HEK293 (cell line): Measurements from ENCODE around the gene LARP6.

Experiments used
- CTCF ChIA-PET: fragments of 350-600 bp; formaldehyde crosslinking; extraction: SDS; loops from one replicate; lab custom pipeline; 2021; ENCODE audit warnings: antibody characterized with exemption; lab: Yijun Ruan, JAX
- POLR2A ChIA-PET: fragments of 300-600 bp; formaldehyde crosslinking; extraction: SDS; loops from one replicate; lab custom pipeline; 2020; ENCODE audit warnings: antibody characterized with exemption, inconsistent platforms; lab: Yijun Ruan, JAX
- H3K27ac ChIP-seq: fragments of 200-500 bp; sonication (Bioruptor generic); 2 replicates; pipeline ENCODE4 v1.5.1; 2014; ENCODE audit warnings: low read depth, low read length, control low read depth, inconsistent platforms; ENCODE audit errors: extremely low read depth
- H3K36me3 ChIP-seq, 2 experiments: fragments of 200-500 bp in 1 of 2; sonication (Bioruptor generic) in 1 of 2; 1 replicate in 1 of 2; 2 replicates in 1 of 2; pipeline ENCODE4 v1.5.1; 2014 to 2017; ENCODE audit warnings: inconsistent platforms in 2 of 2, low read length in 2 of 2; ENCODE audit not compliant: control insufficient read depth in 2 of 2, insufficient read depth in 1 of 2
- H3K4me1 ChIP-seq: fragments of 200-500 bp; sonication (Bioruptor generic); 2 replicates; pipeline ENCODE4 v1.5.1; 2014; ENCODE audit warnings: mild to moderate bottlenecking, low read length, inconsistent platforms; ENCODE audit not compliant: control insufficient read depth, insufficient read depth
- H3K4me3 ChIP-seq: 2 replicates; pipeline ENCODE4 v1.5.1; 2011; ENCODE audit warnings: low read depth, mild to moderate bottlenecking, control low read depth, low read length, moderate library complexity
- H3K9me3 ChIP-seq: fragments of 200-500 bp; sonication (Bioruptor generic); 2 replicates; pipeline ENCODE4 v1.5.1; 2014; ENCODE audit warnings: low read depth, low read length, inconsistent platforms; ENCODE audit not compliant: control insufficient read depth, insufficient read depth
- GFI1B ChIP-seq: fragments of 450-650 bp; formaldehyde crosslinking; IDR thresholded peaks from 2 replicates; pipeline ENCODE4 v1.5.1; 2016; ENCODE audit warnings: missing biosample characterization, missing genetic modification characterization
- GLI2 ChIP-seq: fragments of 450-650 bp; formaldehyde crosslinking; IDR thresholded peaks from 2 replicates; pipeline ENCODE4; 2017; ENCODE audit warnings: missing biosample characterization, missing genetic modification characterization, low read depth, borderline replicate concordance
- HOXA7 ChIP-seq: sonication (generic); formaldehyde crosslinking; IDR thresholded peaks from 2 replicates; pipeline ENCODE4 v1.8.1; 2022; ENCODE audit warnings: missing genetic modification reagents, borderline replicate concordance
- PRDM10 ChIP-seq: fragments of 450-650 bp; formaldehyde crosslinking; IDR thresholded peaks from 2 replicates; pipeline ENCODE4 v1.5.1; 2016; ENCODE audit warnings: missing biosample characterization, missing genetic modification characterization
- PRDM4 ChIP-seq: fragments of 450-650 bp; formaldehyde crosslinking; IDR thresholded peaks from 2 replicates; pipeline ENCODE4 v1.5.1; 2017; ENCODE audit warnings: missing biosample characterization, missing genetic modification characterization
- SCRT2 ChIP-seq: fragments of 450-650 bp; formaldehyde crosslinking; IDR thresholded peaks from 2 replicates; pipeline ENCODE4 v1.5.1; 2016; ENCODE audit warnings: missing biosample characterization, missing genetic modification characterization
- ZBTB1 ChIP-seq: fragments of 450-650 bp; formaldehyde crosslinking; IDR thresholded peaks from 2 replicates; pipeline ENCODE4 v1.5.1; 2016; ENCODE audit warnings: missing biosample characterization, missing genetic modification characterization
- ZBTB20 ChIP-seq: fragments of 450-650 bp; formaldehyde crosslinking; IDR thresholded peaks from 2 replicates; pipeline ENCODE4 v1.5.1; 2016; ENCODE audit warnings: missing biosample characterization, missing genetic modification characterization
- ZBTB44 ChIP-seq: fragments of 450-650 bp; IDR thresholded peaks from 2 replicates; pipeline ENCODE4 v1.5.1; 2018; ENCODE audit warnings: missing biosample characterization, mild to moderate bottlenecking, missing genetic modification characterization
- ZNF292 ChIP-seq: fragments of 450-650 bp; formaldehyde crosslinking; IDR thresholded peaks from 2 replicates; pipeline ENCODE4 v1.5.1; 2016; ENCODE audit warnings: low read depth, missing biosample characterization, missing genetic modification characterization, borderline replicate concordance
- ZNF335 ChIP-seq: fragments of 450-650 bp; formaldehyde crosslinking; conservative IDR thresholded peaks from 2 replicates; pipeline ENCODE4 v1.5.1; 2016; ENCODE audit warnings: missing biosample characterization, missing genetic modification characterization
- ZNF341 ChIP-seq: fragments of 450-650 bp; formaldehyde crosslinking; IDR thresholded peaks from 2 replicates; pipeline ENCODE4; 2016; ENCODE audit warnings: low read depth, missing biosample characterization, missing genetic modification characterization
- ZNF416 ChIP-seq: fragments of 450-650 bp; formaldehyde crosslinking; IDR thresholded peaks from 2 replicates; pipeline ENCODE4 v1.5.1; 2016; ENCODE audit warnings: missing biosample characterization, missing genetic modification characterization
- ZNF548 ChIP-seq: fragments of 450-650 bp; formaldehyde crosslinking; IDR thresholded peaks from 2 replicates; pipeline ENCODE4 v1.5.1; 2016; ENCODE audit warnings: missing biosample characterization, missing genetic modification characterization
- ZNF561 ChIP-seq: fragments of 450-650 bp; IDR thresholded peaks from 2 replicates; pipeline ENCODE4 v1.5.1; 2018; ENCODE audit warnings: missing biosample characterization, missing genetic modification characterization, borderline replicate concordance
- ZNF580 ChIP-seq: fragments of 450-650 bp; formaldehyde crosslinking; IDR thresholded peaks from 2 replicates; pipeline ENCODE4 v1.5.1; 2016; ENCODE audit warnings: missing biosample characterization, missing genetic modification characterization
- ZNF629 ChIP-seq: fragments of 450-650 bp; formaldehyde crosslinking; IDR thresholded peaks from 2 replicates; pipeline ENCODE4 v1.5.1; 2017; ENCODE audit warnings: missing biosample characterization, missing genetic modification characterization
- ZNF76 ChIP-seq: fragments of 450-650 bp; formaldehyde crosslinking; IDR thresholded peaks from 2 replicates; pipeline ENCODE4; 2016; ENCODE audit warnings: low read depth, missing biosample characterization, missing genetic modification characterization, borderline replicate concordance
- ZXDB ChIP-seq: fragments of 450-650 bp; formaldehyde crosslinking; IDR thresholded peaks from 2 replicates; pipeline ENCODE4 v1.5.1; 2016; ENCODE audit warnings: missing biosample characterization, missing genetic modification characterization

Gene LARP6

GRCh38 chr15:70856884-70857561 is 3.1 kb upstream of the LARP6 start (continued):
- TF ChIP-seq ZNF292 (no peak), ZNF629 (tag by site-specific recombination) (peak; percentile 96), ZNF548 (tag by site-specific recombination) (0 out of 2 replicates have a peak, but pooled peaks have one; percentile 30), GLI2 (tag by site-specific recombination) (no peak), ZBTB44 (tag by site-specific recombination) (peak; percentile 83), ZNF416 (tag by site-specific recombination) (no peak)

GRCh38 chr15:70856177-70856883 is 2.4 kb upstream of the LARP6 start:
- peaks cover 9% of the 10 kb centered on the region for H3K4me1 ChIP-seq
- ChIA-PET CTCF (interaction anchor here (0.6 to 3.0 kb wide), 7 partner anchors 13 to 134 kb away, joined by 3 to 11 read pairs (median 7); no protein-coding TSS in a partner anchor), POLR2A (interaction anchor here (1.1 to 1.2 kb wide), 2 partner anchors 14 to 93 kb away, joined by 5 to 6 read pairs; partner anchors contain the start of gene UACA)
- peak overlapping the region; percentile 27 for H3K27ac ChIP-seq
- no peaks in the 10 kb centered on the region for H3K9me3 ChIP-seq
- H3K4me3 ChIP-seq, result no peak overlapping the region
- TF ChIP-seq ZBTB20 (tag by site-specific recombination), result peak; percentile 83
- TF ChIP-seq ZXDB, result no peak
- peak; percentile 27; the same call in 1 of the 2 replicates for TF ChIP-seq ZNF76 (tag by site-specific recombination)
- TF ChIP-seq ZNF341 (tag by site-specific recombination), result no peak
- peak; percentile 98 for TF ChIP-seq PRDM10 (tag by site-specific recombination)
- TF ChIP-seq SCRT2, result peak; percentile 29; the same call in 1 of the 2 replicates
- TF ChIP-seq ZNF580 (tag by site-specific recombination), result peak; percentile 42; the same call in 1 of the 2 replicates
- no peak for TF ChIP-seq PRDM4 (tag by site-specific recombination)
- TF ChIP-seq ZBTB1 (tag by site-specific recombination), result no peak
- no peak for TF ChIP-seq GFI1B (tag by site-specific recombination)
- TF ChIP-seq HOXA7 (CRISPR knock-in tag), result no peak
- TF ChIP-seq ZNF561 (tag by site-specific recombination), result 0 out of 2 replicates have a peak, but pooled peaks have one; percentile 63
- TF ChIP-seq ZNF335 (tag by site-specific recombination), result peak; percentile 91
- H3K36me3 ChIP-seq, result peaks cover 2 to 9% of the 10 kb centered on the region in 2 experiments; a peak in 2 of 3 replicates
